Nephron progenitor cell (in vitro differentiated cells): ENCODE data around the gene RSPH9.

Experiments
- DNase-seq: peaks from one replicate; pipeline ENCODE4 v3.0.0; 2021
- H3K27ac Mint-ChIP-seq: 2 replicates; pipeline ENCODE4 v1.8.0; 2021; ENCODE audit warnings: mild to moderate bottlenecking, moderate library complexity, mixed read lengths
- H3K27me3 Mint-ChIP-seq: 2 replicates; pipeline ENCODE4 v1.8.0; 2021; ENCODE audit warnings: mild to moderate bottlenecking, low read depth, mixed read lengths; ENCODE audit not compliant: poor library complexity
- H3K36me3 Mint-ChIP-seq: 2 replicates; pipeline ENCODE4 v1.8.0; 2021; ENCODE audit warnings: low read depth, mixed read lengths
- H3K4me1 Mint-ChIP-seq: 2 replicates; pipeline ENCODE4 v1.8.0; 2021; ENCODE audit warnings: mixed read lengths
- H3K4me3 Mint-ChIP-seq: 2 replicates; pipeline ENCODE4 v1.8.0; 2021; ENCODE audit warnings: mild to moderate bottlenecking, moderate library complexity, mixed read lengths
- H3K9me3 Mint-ChIP-seq: 2 replicates; pipeline ENCODE4 v1.8.0; 2021; ENCODE audit warnings: mild to moderate bottlenecking, moderate library complexity, mixed read lengths
- CTCF ChIP-seq: fragments of 200-600 bp; sonication (generic); IDR thresholded peaks from 2 replicates; pipeline ENCODE4 v1.5.0; 2021; ENCODE audit warnings: antibody characterized with exemption

The RSPH9 gene

DNA sequence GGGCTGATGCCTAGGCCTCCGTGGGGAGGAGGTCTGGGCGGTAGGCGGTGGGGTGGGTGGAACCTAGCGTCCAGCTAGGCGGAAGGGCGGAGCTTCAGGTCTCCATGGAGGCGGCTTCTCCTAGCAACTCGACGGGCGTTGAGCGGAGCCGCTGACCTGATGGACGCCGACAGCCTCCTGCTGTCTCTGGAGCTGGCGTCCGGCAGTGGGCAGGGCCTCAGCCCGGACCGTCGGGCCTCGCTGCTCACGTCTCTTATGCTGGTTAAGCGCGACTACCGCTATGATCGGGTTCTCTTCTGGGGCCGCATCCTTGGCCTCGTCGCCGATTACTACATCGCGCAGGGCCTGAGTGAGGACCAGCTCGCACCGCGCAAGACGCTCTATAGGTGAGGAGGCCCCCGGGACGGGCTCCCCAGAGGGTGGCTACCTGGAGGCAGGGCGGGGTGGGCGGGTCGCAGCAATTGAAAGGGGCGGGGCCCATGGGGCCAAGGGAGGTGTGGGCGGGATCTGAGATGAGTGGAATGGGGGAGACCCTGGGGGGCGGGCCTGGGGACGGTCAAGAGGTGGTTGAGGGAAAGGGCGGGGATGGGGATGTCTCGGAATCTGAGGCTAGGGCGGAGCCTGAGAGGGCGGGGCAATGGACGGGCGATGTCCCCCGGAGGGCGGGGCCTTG lies at the start of gene RSPH9:
Gene RSPH9 (plus strand): TSS at position 97 of the 673 bp plus-strand sequence. CDS start 63 bp downstream, at position 160.
- peaks cover 8% of the 10 kb centered on the region for H3K27me3 Mint-ChIP-seq
- H3K9me3 Mint-ChIP-seq = peaks cover 3% of the 10 kb centered on the region
- peaks cover 25% of the 10 kb centered on the region for H3K4me1 Mint-ChIP-seq
- H3K27ac Mint-ChIP-seq = peak within 1 kb of the TSS; percentile 30
- TF ChIP-seq CTCF = no peak
- peaks cover 25% of the 10 kb centered on the region for H3K36me3 Mint-ChIP-seq
- peak; percentile 88 for DNase-seq
- H3K4me3 Mint-ChIP-seq = peak within 1 kb of the TSS; percentile 85

DNA sequence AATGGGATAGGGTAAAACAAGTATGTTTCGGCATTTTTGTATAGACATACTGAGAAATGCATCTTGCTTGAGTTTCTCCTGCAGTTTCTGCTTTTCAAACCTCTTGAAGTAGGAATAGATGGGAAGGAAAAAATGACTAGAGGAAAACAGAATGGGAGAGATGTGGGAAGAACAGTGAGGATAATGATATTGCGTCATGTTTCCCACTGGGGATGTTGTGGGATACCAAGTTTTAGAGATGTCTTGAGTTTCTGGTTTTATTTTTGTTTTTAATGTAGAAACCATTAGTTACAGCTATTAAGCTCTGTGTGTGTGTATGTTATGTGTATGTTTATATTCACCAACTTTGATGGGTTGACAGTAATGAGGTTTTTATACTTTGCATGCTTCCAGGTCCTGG lies 44.2 kb upstream of the RSPH9 start:
- no peaks in the 10 kb centered on the region for H3K4me1 Mint-ChIP-seq
- DNase-seq = no peak
- H3K27me3 Mint-ChIP-seq = no peaks in the 10 kb centered on the region
- TF ChIP-seq CTCF = no peak
- peaks cover 53% of the 10 kb centered on the region for H3K36me3 Mint-ChIP-seq
- H3K9me3 Mint-ChIP-seq = no peaks in the 10 kb centered on the region
- H3K27ac Mint-ChIP-seq = no peak overlapping the region
- H3K4me3 Mint-ChIP-seq = no peak overlapping the region

DNA sequence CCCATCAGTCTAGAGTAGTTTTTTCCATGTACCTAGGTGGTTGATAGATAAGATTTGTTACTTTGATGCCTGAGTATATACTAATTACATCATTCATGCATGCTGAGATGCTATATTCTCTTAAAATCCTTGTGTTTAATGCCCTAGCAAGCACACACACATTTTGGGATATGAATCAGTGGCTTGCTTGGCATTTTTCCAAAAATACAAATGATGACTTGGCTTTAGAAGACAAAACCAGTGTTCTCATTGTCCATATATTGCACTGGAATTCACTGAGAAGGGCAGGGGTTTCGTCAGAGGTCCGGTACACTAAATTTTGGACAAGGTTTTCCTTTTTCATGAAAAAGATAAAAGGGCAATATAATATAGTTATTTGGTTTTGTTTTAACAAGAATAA lies 40.7 kb upstream of the RSPH9 start:
- Mint-ChIP-seq H3K27ac (no peak overlapping the region), H3K4me1 (no peaks in the 10 kb centered on the region), H3K9me3 (no peaks in the 10 kb centered on the region), H3K36me3 (peaks cover 54% of the 10 kb centered on the region), H3K4me3 (no peak overlapping the region), H3K27me3 (no peaks in the 10 kb centered on the region)
- TF ChIP-seq CTCF = no peak
- DNase-seq = no peak

DNA sequence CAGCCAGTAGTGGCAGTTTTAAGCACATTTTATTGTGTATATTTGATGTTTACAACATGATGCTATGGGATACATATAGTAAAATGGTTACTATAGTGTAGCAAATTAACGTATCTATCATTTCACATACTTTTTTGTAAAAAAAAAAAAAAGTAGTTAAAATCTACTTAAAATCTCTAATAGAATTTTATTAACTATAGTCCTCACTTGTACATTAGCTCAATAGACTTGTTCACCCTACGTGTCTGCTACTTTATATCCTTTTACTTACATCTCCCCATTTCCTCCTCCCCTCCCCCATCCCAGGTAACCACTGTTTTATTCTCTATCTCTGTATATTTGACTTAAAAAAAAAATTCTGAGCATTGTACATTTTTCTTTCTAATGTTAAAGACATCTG lies 38.8 kb upstream of the RSPH9 start:
- no peak overlapping the region for H3K4me3 Mint-ChIP-seq
- peaks cover 51% of the 10 kb centered on the region for H3K36me3 Mint-ChIP-seq
- H3K4me1 Mint-ChIP-seq = peaks cover 2% of the 10 kb centered on the region
- TF ChIP-seq CTCF = no peak
- H3K9me3 Mint-ChIP-seq = no peaks in the 10 kb centered on the region
- DNase-seq = no peak
- no peak overlapping the region for H3K27ac Mint-ChIP-seq
- no peaks in the 10 kb centered on the region for H3K27me3 Mint-ChIP-seq

DNA sequence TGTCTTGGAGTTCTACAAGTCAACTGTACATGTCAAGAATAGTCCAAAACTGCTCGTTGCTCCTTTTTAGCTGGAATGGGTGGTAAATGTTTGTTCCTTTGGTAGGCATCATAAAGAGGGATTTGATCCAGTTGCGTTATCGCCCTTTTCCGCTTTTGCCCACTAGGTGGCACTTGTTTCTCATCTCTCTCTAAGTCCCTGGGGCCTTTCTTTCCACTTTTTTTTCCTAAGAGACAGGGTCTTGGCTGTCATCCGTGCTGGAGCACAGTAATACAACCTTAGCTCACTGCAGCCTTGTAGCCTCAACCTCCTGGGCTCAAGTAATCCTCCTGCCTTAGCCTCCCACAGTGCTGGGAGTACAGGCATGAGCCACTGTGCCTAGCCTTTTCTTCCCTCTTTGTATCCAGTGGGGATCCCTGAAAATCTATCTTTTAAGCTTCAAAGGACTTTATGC lies 36.5 kb upstream of the RSPH9 start:
- H3K27me3 Mint-ChIP-seq = no peaks in the 10 kb centered on the region
- no peak overlapping the region for H3K4me3 Mint-ChIP-seq
- TF ChIP-seq CTCF = peak; percentile 87
- H3K27ac Mint-ChIP-seq = no peak overlapping the region
- peaks cover 4% of the 10 kb centered on the region for H3K4me1 Mint-ChIP-seq
- peak; percentile 80 for DNase-seq
- H3K9me3 Mint-ChIP-seq = no peaks in the 10 kb centered on the region
- H3K36me3 Mint-ChIP-seq = peaks cover 46% of the 10 kb centered on the region

DNA sequence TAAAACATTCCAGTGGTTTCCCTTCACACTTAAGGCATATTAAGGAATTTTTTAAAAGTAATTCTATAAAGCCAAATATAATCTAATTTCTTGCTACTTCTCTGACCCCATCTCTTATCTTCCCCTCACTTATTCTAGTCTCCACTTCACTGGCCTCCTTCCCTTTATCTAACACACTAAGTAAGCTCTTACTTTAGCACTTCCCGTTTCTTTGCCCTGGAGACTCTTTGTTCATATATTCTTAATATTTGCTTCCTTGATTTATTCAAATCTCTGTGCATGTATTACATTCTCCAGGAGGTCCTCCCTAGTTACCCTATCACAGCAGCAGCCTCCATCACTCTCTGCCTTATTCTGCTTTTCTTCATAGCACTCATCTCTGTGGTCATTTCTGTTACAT lies 36.0 kb upstream of the RSPH9 start:
- no peak for TF ChIP-seq CTCF

More for the DNA sequence above, 36.0 kb upstream of the RSPH9 start:
- peaks cover 46% of the 10 kb centered on the region for H3K36me3 Mint-ChIP-seq
- H3K27ac Mint-ChIP-seq = no peak overlapping the region
- no peaks in the 10 kb centered on the region for H3K9me3 Mint-ChIP-seq
- peaks cover 4% of the 10 kb centered on the region for H3K4me1 Mint-ChIP-seq
- DNase-seq = no peak
- H3K4me3 Mint-ChIP-seq = no peak overlapping the region
- no peaks in the 10 kb centered on the region for H3K27me3 Mint-ChIP-seq
